ENCODE results near the gene UNKL.

GRCh38 chr16:1414532-1415260 lies at the start of gene UNKL:
- no peak for TF ChIP-seq SPI1 (IDR thresholded peaks at IDR 0.05; ENCODE audit: low read depth, low read length)
- no peak for TF ChIP-seq TAF1 (IDR thresholded peaks at IDR 0.05; ENCODE audit: low read depth, low read length)
- TF ChIP-seq POLR2A (IDR thresholded peaks at IDR 0.05; ENCODE audit: low read depth, low read length): no peak
- TF ChIP-seq POLR2AphosphoS5 (IDR thresholded peaks at IDR 0.05; ENCODE audit: low read depth, low read length): no peak
- TF ChIP-seq PAX5 (IDR thresholded peaks at IDR 0.05; ENCODE audit: insufficient read depth, low read length, severe bottlenecking): no peak
- no peak for TF ChIP-seq POU2F2 (IDR thresholded peaks at IDR 0.05; ENCODE audit: low read depth, low read length)
